SK-N-SH treated with all-trans-retinoic acid at 6 μM for 48 hours (cell line): ENCODE measurements around the gene CDC42SE2.

Source experiments
- ISL1 ChIP-seq: fragments of 250-450 bp; sonication (Bioruptor Pico); IDR thresholded peaks from 2 replicates; pipeline ENCODE4 v2.1.2; 2022; ENCODE audit warnings: mild to moderate bottlenecking, moderate library complexity
- SNAI2 ChIP-seq: fragments of 250-450 bp; sonication (Bioruptor Pico); IDR thresholded peaks from 2 replicates; pipeline ENCODE4 v1.5.0; 2020; ENCODE audit warnings: mild to moderate bottlenecking, moderate library complexity
- TOX ChIP-seq: fragments of 250-450 bp; sonication (Bioruptor Pico); IDR thresholded peaks from 2 replicates; pipeline ENCODE4 v1.8.0; 2021; ENCODE audit warnings: mild to moderate bottlenecking, moderate library complexity, borderline replicate concordance
- ZC3H10 ChIP-seq: fragments of 250-450 bp; sonication (Bioruptor Pico); IDR thresholded peaks from 2 replicates; pipeline ENCODE4 v1.5.1; 2021; ENCODE audit warnings: mild to moderate bottlenecking, moderate library complexity
- ZFP30 ChIP-seq: fragments of 450-650 bp; formaldehyde crosslinking; IDR thresholded peaks from 2 replicates; pipeline ENCODE4 v1.5.0; 2022; ENCODE audit warnings: mild to moderate bottlenecking, moderate library complexity
- ZNF70 ChIP-seq: fragments of 450-650 bp; formaldehyde crosslinking; IDR thresholded peaks from 2 replicates; pipeline ENCODE4 v1.5.0; 2020; ENCODE audit warnings: mild to moderate bottlenecking, moderate library complexity
- ZNF8 ChIP-seq: fragments of 450-650 bp; formaldehyde crosslinking; IDR thresholded peaks from 2 replicates; pipeline ENCODE4 v1.5.0; 2020; ENCODE audit warnings: mild to moderate bottlenecking, moderate library complexity
- TF ChIP-seq, protein P1 (sequence below): fragments of 250-450 bp; sonication (Bioruptor Pico); IDR thresholded peaks from 2 replicates; pipeline ENCODE4 v1.8.0; 2020; ENCODE audit warnings: mild to moderate bottlenecking, moderate library complexity, borderline replicate concordance

GRCh38 chr5:131218392-131218791, 45.5 kb upstream of the CDC42SE2 start:
- TF ChIP-seq ZNF70 (CRISPR knock-in tag) (no peak), TOX (no peak), ISL1 (CRISPR knock-in tag) (no peak), ZFP30 (CRISPR knock-in tag) (no peak), SNAI2 (CRISPR knock-in tag) (no peak), ZC3H10 (no peak), ZNF8 (CRISPR knock-in tag) (no peak)
- TF ChIP-seq, protein P1, sequence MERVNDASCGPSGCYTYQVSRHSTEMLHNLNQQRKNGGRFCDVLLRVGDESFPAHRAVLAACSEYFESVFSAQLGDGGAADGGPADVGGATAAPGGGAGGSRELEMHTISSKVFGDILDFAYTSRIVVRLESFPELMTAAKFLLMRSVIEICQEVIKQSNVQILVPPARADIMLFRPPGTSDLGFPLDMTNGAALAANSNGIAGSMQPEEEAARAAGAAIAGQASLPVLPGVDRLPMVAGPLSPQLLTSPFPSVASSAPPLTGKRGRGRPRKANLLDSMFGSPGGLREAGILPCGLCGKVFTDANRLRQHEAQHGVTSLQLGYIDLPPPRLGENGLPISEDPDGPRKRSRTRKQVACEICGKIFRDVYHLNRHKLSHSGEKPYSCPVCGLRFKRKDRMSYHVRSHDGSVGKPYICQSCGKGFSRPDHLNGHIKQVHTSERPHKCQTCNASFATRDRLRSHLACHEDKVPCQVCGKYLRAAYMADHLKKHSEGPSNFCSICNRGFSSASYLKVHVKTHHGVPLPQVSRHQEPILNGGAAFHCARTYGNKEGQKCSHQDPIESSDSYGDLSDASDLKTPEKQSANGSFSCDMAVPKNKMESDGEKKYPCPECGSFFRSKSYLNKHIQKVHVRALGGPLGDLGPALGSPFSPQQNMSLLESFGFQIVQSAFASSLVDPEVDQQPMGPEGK (CRISPR knock-in tag): no peak
